GM23248 (cell line): Measurements from ENCODE around the gene SPTSSA.

Experiments
- EZH2 ChIP-seq: fragments of 200-600 bp; sonication (generic); IDR thresholded peaks from 2 replicates; pipeline ENCODE4 v1.6.1; 2018; ENCODE audit warnings: antibody characterized with exemption, mild to moderate bottlenecking; ENCODE audit not compliant: insufficient read depth, poor library complexity, severe bottlenecking
- EZH2phosphoT487 ChIP-seq: fragments of 200-600 bp; sonication (generic); IDR thresholded peaks from 2 replicates; pipeline ENCODE4 v1.6.1; 2018; ENCODE audit warnings: antibody characterized with exemption, moderate library complexity, mild to moderate bottlenecking, low read depth; ENCODE audit not compliant: insufficient read depth

- TF ChIP-seq EZH2 (no peak), EZH2phosphoT487 (no peak)
These were observed 1.2 kb downstream of the SPTSSA start for GRCh38 chr14:34460841-34461240.
